Epithelial cell of esophagus (primary cell): ENCODE results near the gene ARHGAP10.
A peak's percentile ranks its signal among the peaks of the same experiment; 100 is the strongest.
"Not testable (repeated sequence)": the region's sequence is repeated elsewhere in the genome, so short reads cannot be mapped to it uniquely, and the experiment has no call there.

ENCODE experiments used
- DNase-seq: peaks from one replicate; pipeline ENCODE4 v3.0.0; 2010; ENCODE audit warnings: low read depth
- H3K4me3 ChIP-seq: 2 replicates; pipeline ENCODE4 v1.5.1; 2011; ENCODE audit warnings: mild to moderate bottlenecking, low read length, control low read depth
- CTCF ChIP-seq: IDR thresholded peaks from 2 replicates; pipeline ENCODE4 v1.5.1; 2011; ENCODE audit warnings: low read depth, mild to moderate bottlenecking, low read length, control low read depth, inconsistent platforms; ENCODE audit not compliant: insufficient read depth; ENCODE audit errors: missing control alignments

Gene ARHGAP10

GRCh38 chr4:147877308-147877771 lies 145.5 kb downstream of the ARHGAP10 start:
- TF ChIP-seq CTCF: no peak
- DNase-seq: no peak
- H3K4me3 ChIP-seq: no peak overlapping the region

GRCh38 chr4:147879676-147880075 lies 147.8 kb downstream of the ARHGAP10 start:
- TF ChIP-seq CTCF: no peak
- DNase-seq: peak; percentile 10
- no peak overlapping the region for H3K4me3 ChIP-seq

GRCh38 chr4:147880511-147880910 lies 148.6 kb downstream of the ARHGAP10 start:
- no peak for DNase-seq
- H3K4me3 ChIP-seq: no peak overlapping the region
- TF ChIP-seq CTCF: no peak

GRCh38 chr4:147884536-147884935 lies 152.6 kb downstream of the ARHGAP10 start:
- DNase-seq: no peak
- no peak for TF ChIP-seq CTCF
- H3K4me3 ChIP-seq: no peak overlapping the region

GRCh38 chr4:147885216-147885615 lies 153.3 kb downstream of the ARHGAP10 start:
- not testable (repeated sequence) for DNase-seq

GRCh38 chr4:147891476-147892115 lies 159.7 kb downstream of the ARHGAP10 start:
- H3K4me3 ChIP-seq: no peak overlapping the region
- DNase-seq: no peak
- TF ChIP-seq CTCF: no peak

More at GRCh38 chr4:147885216-147885615, 153.3 kb downstream of the ARHGAP10 start:
- not testable (repeated sequence) for H3K4me3 ChIP-seq

GRCh38 chr4:147899512-147899911 lies 167.6 kb downstream of the ARHGAP10 start:
- H3K4me3 ChIP-seq: no peak overlapping the region
- no peak for TF ChIP-seq CTCF
- no peak for DNase-seq
